Hepatocyte (in vitro differentiated cells): ENCODE measurements around the gene ANKS3. TPM values are rescaled to one million over a fixed set of nuclear protein-coding genes. Genes with fewer than 3 reads are reported as not detected.

Experiments
- DNase-seq: peaks from one replicate; pipeline ENCODE4 v3.0.0-alpha.2; 2016; ENCODE audit warnings: low spot score
- H2AFZ ChIP-seq: fragments of 200-600 bp; sonication (generic); 2 replicates; pipeline ENCODE4 v1.6.0; 2016; ENCODE audit warnings: antibody characterized with exemption, mild to moderate bottlenecking
- H3K27ac ChIP-seq: fragments of 200-600 bp; sonication (generic); 2 replicates; pipeline ENCODE4 v1.5.1; 2016; ENCODE audit warnings: mild to moderate bottlenecking
- H3K27me3 ChIP-seq: fragments of 200-600 bp; sonication (generic); 2 replicates; pipeline ENCODE4 v1.6.1; 2016
- H3K36me3 ChIP-seq: fragments of 200-600 bp; sonication (generic); replicated peaks from 2 replicates; pipeline ENCODE4 v1.5.1; 2016; ENCODE audit warnings: low read depth; ENCODE audit not compliant: insufficient read depth
- H3K4me1 ChIP-seq: fragments of 200-600 bp; sonication (generic); 2 replicates; pipeline ENCODE4 v1.5.1; 2016; ENCODE audit warnings: mild to moderate bottlenecking, moderate library complexity; ENCODE audit not compliant: insufficient read depth
- H3K4me2 ChIP-seq: fragments of 200-600 bp; sonication (generic); 2 replicates; pipeline ENCODE4 v1.6.0; 2016
- H3K4me3 ChIP-seq: fragments of 200-600 bp; sonication (generic); 2 replicates; pipeline ENCODE4 v1.5.1; 2016; ENCODE audit warnings: mild to moderate bottlenecking
- H3K79me2 ChIP-seq: fragments of 200-600 bp; sonication (generic); 2 replicates; pipeline ENCODE4 v1.6.0; 2017; ENCODE audit warnings: mild to moderate bottlenecking
- H3K9me2 ChIP-seq: fragments of 200-600 bp; sonication (generic); replicated peaks from 2 replicates; pipeline ENCODE4 v1.6.0; 2017; ENCODE audit warnings: mild to moderate bottlenecking; ENCODE audit not compliant: insufficient read depth
- H3K9me3 ChIP-seq: fragments of 200-600 bp; sonication (generic); 2 replicates; pipeline ENCODE4 v1.5.1; 2016; ENCODE audit warnings: low read depth, mild to moderate bottlenecking
- H4K20me1 ChIP-seq: fragments of 200-600 bp; sonication (generic); 2 replicates; pipeline ENCODE4 v1.6.0; 2016; ENCODE audit warnings: mild to moderate bottlenecking; ENCODE audit not compliant: insufficient read depth, poor library complexity, severe bottlenecking
- EZH2 ChIP-seq: fragments of 200-600 bp; sonication (generic); IDR thresholded peaks from 2 replicates; pipeline ENCODE4 v1.6.1; 2016; ENCODE audit warnings: antibody characterized with exemption, mild to moderate bottlenecking, borderline replicate concordance
- EZH2phosphoT487 ChIP-seq: fragments of 200-600 bp; sonication (generic); IDR thresholded peaks from one replicate; pipeline ENCODE4 v1.6.1; 2018; ENCODE audit warnings: antibody characterized with exemption, mild to moderate bottlenecking, low read depth, moderate library complexity; ENCODE audit not compliant: unreplicated experiment, severe bottlenecking
- WGBS: methylation state at CpG from one replicate; pipeline ENCODE4 v1.1.6; 2016; ENCODE audit warnings: low lambda C conversion rate; ENCODE audit errors: missing lambda C conversion rate; 5-methylcytosine and 5-hydroxymethylcytosine counted together
- polyA plus RNA-seq: library from polyadenylated mRNA; unstranded; fragments of >200 nt; fragmentation: Nextera tagmentation; extraction: Ambion mirVana; gene quantifications from 2 replicates; pipeline ENCODE4 v1.2.1, GENCODE V29; 2016
- total RNA-seq: library from RNA; depleted of rRNA; stranded (reverse); fragments of >200 nt; gene quantifications from 2 replicates; pipeline ENCODE4 v1.2.3, GENCODE V29; 2014
- TF ChIP-seq, protein P1 (sequence below): fragments of 200-600 bp; sonication (generic); IDR thresholded peaks from 2 replicates; pipeline ENCODE4 v1.5.1; 2016; ENCODE audit warnings: antibody characterized with exemption, mild to moderate bottlenecking; ENCODE audit not compliant: poor library complexity

ANKS3 gene
- total and polyA plus RNA-seq, 2 experiments from 2014 or later = 11.7 to 17.4 TPM

DNA sequence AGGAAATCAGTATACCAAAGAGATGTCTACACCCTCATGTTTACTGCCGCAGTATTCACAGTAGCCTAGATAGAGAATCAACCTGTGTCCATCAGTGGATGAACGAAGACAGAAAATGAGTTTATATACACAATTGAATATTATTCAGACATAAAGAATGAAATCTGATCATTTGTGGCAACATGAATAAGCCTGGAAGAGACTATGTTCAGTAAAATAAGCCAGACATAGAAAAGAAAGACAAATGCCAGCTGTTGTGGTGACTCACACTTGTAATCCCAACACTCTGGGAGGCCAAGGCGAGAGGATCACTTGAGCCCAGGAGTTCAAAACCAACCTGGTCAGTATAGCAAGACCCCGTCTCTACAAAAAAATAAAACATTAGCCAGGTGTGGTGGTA, 24.6 kb downstream of the ANKS3 start:
- H3K4me1 ChIP-seq = no peaks in the 10 kb centered on the region
- DNase-seq = no peak
- no peaks in the 10 kb centered on the region for H3K27me3 ChIP-seq
- H3K9me2 ChIP-seq = no peaks in the 10 kb centered on the region
- no peaks in the 10 kb centered on the region for H3K9me3 ChIP-seq
- no peaks in the 10 kb centered on the region for H3K79me2 ChIP-seq
- no peaks in the 10 kb centered on the region for H3K36me3 ChIP-seq
- 96% methylated on average over 4 of the region's 4 CpGs for WGBS
- no peak overlapping the region for H3K4me2 ChIP-seq
- no peak overlapping the region for H2AFZ ChIP-seq
- no peaks in the 10 kb centered on the region for H4K20me1 ChIP-seq
- H3K27ac ChIP-seq = no peak overlapping the region
- no peak overlapping the region for H3K4me3 ChIP-seq
- TF ChIP-seq, protein P1, sequence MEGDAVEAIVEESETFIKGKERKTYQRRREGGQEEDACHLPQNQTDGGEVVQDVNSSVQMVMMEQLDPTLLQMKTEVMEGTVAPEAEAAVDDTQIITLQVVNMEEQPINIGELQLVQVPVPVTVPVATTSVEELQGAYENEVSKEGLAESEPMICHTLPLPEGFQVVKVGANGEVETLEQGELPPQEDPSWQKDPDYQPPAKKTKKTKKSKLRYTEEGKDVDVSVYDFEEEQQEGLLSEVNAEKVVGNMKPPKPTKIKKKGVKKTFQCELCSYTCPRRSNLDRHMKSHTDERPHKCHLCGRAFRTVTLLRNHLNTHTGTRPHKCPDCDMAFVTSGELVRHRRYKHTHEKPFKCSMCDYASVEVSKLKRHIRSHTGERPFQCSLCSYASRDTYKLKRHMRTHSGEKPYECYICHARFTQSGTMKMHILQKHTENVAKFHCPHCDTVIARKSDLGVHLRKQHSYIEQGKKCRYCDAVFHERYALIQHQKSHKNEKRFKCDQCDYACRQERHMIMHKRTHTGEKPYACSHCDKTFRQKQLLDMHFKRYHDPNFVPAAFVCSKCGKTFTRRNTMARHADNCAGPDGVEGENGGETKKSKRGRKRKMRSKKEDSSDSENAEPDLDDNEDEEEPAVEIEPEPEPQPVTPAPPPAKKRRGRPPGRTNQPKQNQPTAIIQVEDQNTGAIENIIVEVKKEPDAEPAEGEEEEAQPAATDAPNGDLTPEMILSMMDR = no peak
- TF ChIP-seq EZH2 = no peak
- TF ChIP-seq EZH2phosphoT487 = no peak

DNA sequence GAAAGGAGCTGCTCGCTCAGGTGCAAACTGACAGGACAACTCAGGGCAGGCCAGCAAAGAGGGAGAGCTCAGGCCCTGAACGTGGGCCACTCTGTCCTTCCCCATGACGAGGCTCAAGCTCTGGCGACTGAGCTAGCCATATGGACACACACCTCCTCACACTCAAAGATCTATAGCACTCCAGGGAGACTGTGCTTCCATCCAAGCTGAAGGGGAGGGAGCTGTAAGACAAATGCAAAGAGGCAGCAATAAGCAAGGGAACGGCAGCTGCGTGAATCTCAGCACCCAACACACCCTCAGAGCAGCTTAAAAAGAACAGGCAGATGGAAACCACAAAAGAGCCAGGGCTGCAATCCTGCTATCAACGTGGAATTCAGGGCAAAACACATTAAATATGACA, 27.2 kb downstream of the ANKS3 start:
- WGBS = 93% methylated on average over 7 of the region's 7 CpGs
- H3K79me2 ChIP-seq = no peaks in the 10 kb centered on the region
- no peak overlapping the region for H2AFZ ChIP-seq
- no peak overlapping the region for H3K4me3 ChIP-seq
- peaks cover 3% of the 10 kb centered on the region for H3K4me1 ChIP-seq
- H3K9me2 ChIP-seq = no peaks in the 10 kb centered on the region
- no peaks in the 10 kb centered on the region for H3K27me3 ChIP-seq
- DNase-seq = no peak
- no peak overlapping the region for H3K27ac ChIP-seq
- no peaks in the 10 kb centered on the region for H3K36me3 ChIP-seq
- no peaks in the 10 kb centered on the region for H3K9me3 ChIP-seq
- H3K4me2 ChIP-seq = no peak overlapping the region
- no peaks in the 10 kb centered on the region for H4K20me1 ChIP-seq
- TF ChIP-seq EZH2 (no peak), EZH2phosphoT487 (no peak)
- TF ChIP-seq, protein P1 = no peak

DNA sequence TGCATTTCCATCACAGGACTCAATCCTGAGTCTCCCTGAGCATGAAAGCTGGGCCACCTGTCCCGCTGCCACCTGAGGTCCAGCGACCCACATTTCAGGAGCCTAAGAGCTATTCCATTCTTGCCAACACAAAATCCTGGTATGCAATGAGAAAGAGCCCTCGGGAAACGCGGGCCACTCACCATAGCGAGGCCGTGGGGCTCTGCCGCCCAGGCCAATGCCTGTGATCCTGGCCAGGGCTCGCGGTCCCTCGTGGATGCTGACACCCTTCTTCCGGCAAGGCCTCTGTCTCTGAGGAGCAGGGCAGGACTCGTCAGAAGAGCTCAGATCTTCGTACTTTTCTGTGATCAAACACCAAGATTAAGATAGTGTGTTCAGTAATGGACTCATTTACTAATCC, 29.2 kb downstream of the ANKS3 start:
- no peak overlapping the region for H2AFZ ChIP-seq
- H3K9me3 ChIP-seq = no peaks in the 10 kb centered on the region
- no peaks in the 10 kb centered on the region for H3K79me2 ChIP-seq
- H3K4me1 ChIP-seq = peaks cover 3% of the 10 kb centered on the region
- H3K9me2 ChIP-seq = no peaks in the 10 kb centered on the region
- 96% methylated on average over 14 of the region's 14 CpGs for WGBS
- H3K4me2 ChIP-seq = no peak overlapping the region
- H3K36me3 ChIP-seq = no peaks in the 10 kb centered on the region
- no peak overlapping the region for H3K27ac ChIP-seq
- no peaks in the 10 kb centered on the region for H4K20me1 ChIP-seq
- DNase-seq = no peak
- H3K27me3 ChIP-seq = no peaks in the 10 kb centered on the region
- TF ChIP-seq, protein P1 = no peak
- no peak for TF ChIP-seq EZH2
- no peak for TF ChIP-seq EZH2phosphoT487
- no peak overlapping the region for H3K4me3 ChIP-seq

DNA sequence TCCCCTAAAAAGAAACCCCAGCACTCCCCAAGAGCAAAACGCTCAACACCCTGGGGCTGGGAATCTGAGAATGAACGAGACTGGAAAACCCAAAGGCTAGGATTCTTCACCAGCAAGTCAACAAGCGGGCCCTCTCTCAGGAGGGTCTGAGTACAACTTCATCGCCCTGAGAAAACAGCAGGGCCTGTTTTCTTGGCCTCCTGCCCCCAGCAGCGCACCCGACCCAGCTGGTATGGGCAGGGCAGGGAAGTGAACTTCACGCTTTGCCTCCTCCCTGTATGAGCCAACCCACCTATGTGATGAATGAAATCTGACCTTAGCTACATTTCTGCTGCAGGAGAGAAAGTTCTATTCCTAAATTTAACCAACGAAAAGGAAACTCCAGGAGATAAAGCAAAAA, 29.6 kb downstream of the ANKS3 start:
- H3K27me3 ChIP-seq = no peaks in the 10 kb centered on the region
- no peak overlapping the region for H2AFZ ChIP-seq
- DNase-seq = no peak
- no peak overlapping the region for H3K4me3 ChIP-seq
- no peaks in the 10 kb centered on the region for H3K9me3 ChIP-seq
- H3K36me3 ChIP-seq = no peaks in the 10 kb centered on the region
- no peak overlapping the region for H3K27ac ChIP-seq
- TF ChIP-seq EZH2phosphoT487 (no peak), EZH2 (no peak)
- TF ChIP-seq, protein P1 = no peak
- H3K9me2 ChIP-seq = no peaks in the 10 kb centered on the region
- no peak overlapping the region for H3K4me2 ChIP-seq
- no peaks in the 10 kb centered on the region for H3K79me2 ChIP-seq
- WGBS = 92% methylated on average over 8 of the region's 8 CpGs
- H4K20me1 ChIP-seq = no peaks in the 10 kb centered on the region
- H3K4me1 ChIP-seq = peaks cover 3% of the 10 kb centered on the region
